ENCODE data around the gene ANKRD28. TPM values are rescaled to one million over a fixed set of nuclear protein-coding genes. Genes with fewer than 3 reads are reported as not detected.

Gene ANKRD28
- total and polyA plus RNA-seq, 2 of the 4 experiments (the other 2 are of a cell fraction), result 52.6 to 211 TPM

DNA sequence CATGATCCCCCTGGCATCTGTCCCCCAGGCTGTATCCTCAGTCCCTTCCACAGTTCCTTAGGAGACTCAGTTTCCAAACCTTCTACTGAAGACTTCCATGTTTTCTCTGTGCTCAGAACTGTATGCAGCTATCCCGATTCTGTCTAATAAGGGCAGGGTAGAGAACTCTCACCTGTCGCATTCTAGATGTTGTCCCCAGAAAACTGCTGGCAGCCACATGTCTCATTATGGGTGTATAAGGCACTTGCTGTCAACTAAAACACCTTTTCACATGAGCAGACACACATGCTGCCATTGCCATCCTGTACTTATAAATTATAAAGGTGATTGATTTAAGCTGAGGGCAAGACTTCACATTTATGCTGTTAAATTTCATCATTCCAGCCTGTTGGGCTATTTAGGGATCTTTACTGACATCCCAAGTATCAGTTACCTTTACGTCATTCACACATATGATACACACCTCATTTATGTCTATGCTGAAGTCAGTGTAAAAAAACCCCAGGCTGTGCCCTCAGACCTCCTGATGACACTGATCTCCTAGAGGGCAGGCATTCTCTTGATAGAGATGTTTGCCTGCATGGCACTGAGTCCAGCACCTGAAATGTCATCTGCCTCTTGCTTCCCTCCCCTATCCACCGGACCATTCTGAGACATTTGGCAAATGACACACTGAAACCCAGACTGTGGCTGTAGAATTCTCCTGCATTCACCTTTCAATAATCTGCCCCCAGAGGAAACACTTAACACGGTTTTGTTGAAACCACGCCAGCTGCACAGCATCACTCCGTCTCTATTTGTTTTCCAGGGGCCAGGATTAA is 160.4 kb downstream of the ANKRD28 start:
- Histone ChIP-seq H3K36me3 (ENCODE audit: control insufficient read depth, insufficient read depth, low read length) (no peaks in the 10 kb centered on the region), H3K14ac (replicated peaks; ENCODE audit: low read depth, low read length) (peak overlapping the region; percentile 96), H3K4me2 (ENCODE audit: low read depth, low read length) (no peak overlapping the region), H3K79me1 (ENCODE audit: low read depth in 1 of 2, low read length in 2 of 2) (peaks cover 10 to 33% of the 10 kb centered on the region in 2 experiments; a peak in 3 of 4 replicates), H3K27ac (ENCODE audit: insufficient read depth, low read length) (peak overlapping the region; percentile 76), H4K20me1 (ENCODE audit: insufficient read depth, low read length) (no peaks in the 10 kb centered on the region), H3K4me1 (ENCODE audit: control insufficient read depth, insufficient read depth, low read length) (peaks cover 28% of the 10 kb centered on the region), H2AFZ (replicated peaks; ENCODE audit: low read length, poor library complexity) (peak overlapping the region; percentile 18), H3K4ac (ENCODE audit: low read depth, low read length) (peak overlapping the region; percentile 98), H3K9me3 (ENCODE audit: control insufficient read depth, insufficient read depth, low read length) (no peaks in the 10 kb centered on the region), H4K8ac (ENCODE audit: low read depth in 2 of 2, low read length in 2 of 2) (peak overlapping the region; percentile 65 to 91), H3K18ac (ENCODE audit: low read depth, low read length) (peak overlapping the region; percentile 51), H3K27me3 (ENCODE audit: control insufficient read depth, insufficient read depth, low read length) (no peaks in the 10 kb centered on the region), H2BK20ac (ENCODE audit: low read depth, low read length) (peak overlapping the region; percentile 99), H4K5ac (ENCODE audit: low read depth, low read length) (peak overlapping the region; percentile 91), H4K91ac (ENCODE audit: insufficient read depth, low read depth, low read length) (peak overlapping the region; percentile 99), H2AK9ac (replicated peaks; ENCODE audit: low read depth, low read length, poor library complexity) (peak overlapping the region; percentile 96), H2BK5ac (ENCODE audit: low read depth, low read length, poor library complexity, severe bottlenecking) (peak overlapping the region; percentile 67), H3K56ac (ENCODE audit: extremely low read depth, insufficient read depth, low read length) (peak overlapping the region; percentile 62), H2BK120ac (ENCODE audit: low read depth, low read length) (peak overlapping the region; percentile 99), H2AK5ac (ENCODE audit: low read depth, low read length) (peak overlapping the region; percentile 100), H3K9me1 (ENCODE audit: insufficient read depth, low read length) (peaks cover 16% of the 10 kb centered on the region), H3K23ac (ENCODE audit: low read depth, low read length) (peak overlapping the region; percentile 95), H2BK15ac (ENCODE audit: low read depth, low read length) (peak overlapping the region; percentile 98), H3K9ac (ENCODE audit: low read depth, low read length) (no peak overlapping the region), H3K4me3 (ENCODE audit: insufficient read depth, low read depth, low read length) (no peak overlapping the region)
- ChIA-PET CTCF (interaction anchor here (0.6 kb wide), 1 partner anchor 26 kb away, joined by 4 read pairs; no protein-coding TSS in a partner anchor), POLR2A (ENCODE audit: unreplicated experiment) (interaction anchor here (0.6 kb wide), 2 partner anchors 27 to 767 kb away, joined by 4 read pairs; no protein-coding TSS in a partner anchor)
- dilution Hi-C loops (cut with HindIII; ENCODE audit: low sequenced_read_pairs, unreplicated experiment) (no loop called here), intact Hi-C loops (cut with micrococcal nuclease) (loop anchor here (10.0 kb wide), 1 partner anchor 607 kb away; no protein-coding TSS in a partner anchor), in situ Hi-C loops (cut with MboI; ENCODE audit: low sequenced_read_pairs) (loop anchor here (25.0 kb wide), 2 partner anchors 425 to 600 kb away; no protein-coding TSS in a partner anchor)
- no CpG with 5 or more reads among the region's 7 CpGs for WGBS, 2 experiments (ENCODE audit: extremely low coverage in 2 of 2, insufficient read length in 1 of 2)
- no peak for DNase-seq
- no peak for TF ChIP-seq RAD21 (IDR thresholded peaks at IDR 0.05; ENCODE audit: low read length)
- TF ChIP-seq RFX5 (IDR thresholded peaks at IDR 0.05; ENCODE audit: low read depth, low read length), result no peak
- ATAC-seq (ENCODE audit: low read depth), result no peak
- BruUV-seq (replicated peaks), result no TSS peak

Measured in IMR-90 (cell line).